ENCODE data around the gene FRMD4B.

GRCh38 chr3:69343875-69344274 lies 42.0 kb downstream of the FRMD4B start:
- TF ChIP-seq POLR2AphosphoS5 (IDR thresholded peaks at IDR 0.05; ENCODE audit: low read depth): no peak
- TF ChIP-seq CTCF (IDR thresholded peaks at IDR 0.05; ENCODE audit: insufficient read depth, low read length): no peak
- TF ChIP-seq SPI1 (IDR thresholded peaks at IDR 0.05; ENCODE audit: borderline replicate concordance, low read depth): no peak
- TF ChIP-seq REST (IDR thresholded peaks at IDR 0.05; ENCODE audit: insufficient replicate concordance, low read depth): no peak
- no peak for TF ChIP-seq GABPA (IDR thresholded peaks at IDR 0.05; ENCODE audit: low read depth)
